ENCODE results near the gene NFASC.

Gene NFASC

DNA sequence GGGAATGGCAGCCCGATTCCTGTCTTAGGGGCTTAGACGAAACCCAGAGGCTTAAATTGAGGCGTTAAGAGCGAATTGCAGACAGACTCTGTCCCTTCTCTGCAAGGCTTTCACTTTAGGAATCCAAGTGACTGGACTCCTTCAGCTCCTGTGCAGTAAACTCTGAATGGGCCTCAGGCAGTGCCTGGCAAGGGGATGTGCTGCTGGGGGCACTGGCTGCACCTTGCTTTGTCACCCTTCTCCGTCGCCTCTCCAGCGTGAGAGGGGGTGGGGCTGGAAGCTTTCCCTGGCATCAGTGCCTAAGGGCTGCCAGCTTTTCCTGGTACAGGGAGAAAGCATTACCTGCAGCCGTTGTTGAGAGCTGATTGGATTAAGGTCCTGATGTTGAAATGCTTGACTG lies 39.9 kb upstream of the NFASC start:
- no peak for DNase-seq (ENCODE audit: low read depth)

DNA sequence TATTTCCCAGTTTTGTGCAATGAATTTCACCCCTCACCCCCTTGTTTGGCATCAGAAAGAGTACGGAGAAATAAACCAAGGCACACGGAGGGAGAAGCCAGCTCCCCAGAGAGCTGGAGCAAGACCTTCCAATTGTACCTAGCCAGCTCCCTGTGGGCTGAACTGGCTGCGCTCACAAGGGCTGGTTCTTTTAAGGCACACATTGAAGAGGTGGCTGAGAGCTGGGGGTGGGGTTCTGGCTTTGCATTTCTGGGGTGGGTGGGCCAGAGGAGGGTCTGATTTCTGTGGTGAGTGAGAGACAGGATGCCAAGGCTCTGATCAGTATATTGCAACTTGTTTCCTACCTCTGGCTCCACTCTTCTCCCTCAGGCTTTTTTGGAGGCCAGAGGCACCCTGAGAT lies 39.5 kb upstream of the NFASC start:
- H3K4me3 ChIP-seq (ENCODE audit: low read length), result no peak overlapping the region
- no peak for DNase-seq (ENCODE audit: low read depth)
- TF ChIP-seq, protein P1, sequence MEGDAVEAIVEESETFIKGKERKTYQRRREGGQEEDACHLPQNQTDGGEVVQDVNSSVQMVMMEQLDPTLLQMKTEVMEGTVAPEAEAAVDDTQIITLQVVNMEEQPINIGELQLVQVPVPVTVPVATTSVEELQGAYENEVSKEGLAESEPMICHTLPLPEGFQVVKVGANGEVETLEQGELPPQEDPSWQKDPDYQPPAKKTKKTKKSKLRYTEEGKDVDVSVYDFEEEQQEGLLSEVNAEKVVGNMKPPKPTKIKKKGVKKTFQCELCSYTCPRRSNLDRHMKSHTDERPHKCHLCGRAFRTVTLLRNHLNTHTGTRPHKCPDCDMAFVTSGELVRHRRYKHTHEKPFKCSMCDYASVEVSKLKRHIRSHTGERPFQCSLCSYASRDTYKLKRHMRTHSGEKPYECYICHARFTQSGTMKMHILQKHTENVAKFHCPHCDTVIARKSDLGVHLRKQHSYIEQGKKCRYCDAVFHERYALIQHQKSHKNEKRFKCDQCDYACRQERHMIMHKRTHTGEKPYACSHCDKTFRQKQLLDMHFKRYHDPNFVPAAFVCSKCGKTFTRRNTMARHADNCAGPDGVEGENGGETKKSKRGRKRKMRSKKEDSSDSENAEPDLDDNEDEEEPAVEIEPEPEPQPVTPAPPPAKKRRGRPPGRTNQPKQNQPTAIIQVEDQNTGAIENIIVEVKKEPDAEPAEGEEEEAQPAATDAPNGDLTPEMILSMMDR (conservative IDR thresholded peaks at IDR 0.05; ENCODE audit: low read length), result no peak

More for the DNA sequence above, 39.9 kb upstream of the NFASC start:
- H3K4me3 ChIP-seq (ENCODE audit: low read length), result peak overlapping the region; percentile 82
- TF ChIP-seq, protein P1 (conservative IDR thresholded peaks at IDR 0.05; ENCODE audit: low read length), result no peak

DNA sequence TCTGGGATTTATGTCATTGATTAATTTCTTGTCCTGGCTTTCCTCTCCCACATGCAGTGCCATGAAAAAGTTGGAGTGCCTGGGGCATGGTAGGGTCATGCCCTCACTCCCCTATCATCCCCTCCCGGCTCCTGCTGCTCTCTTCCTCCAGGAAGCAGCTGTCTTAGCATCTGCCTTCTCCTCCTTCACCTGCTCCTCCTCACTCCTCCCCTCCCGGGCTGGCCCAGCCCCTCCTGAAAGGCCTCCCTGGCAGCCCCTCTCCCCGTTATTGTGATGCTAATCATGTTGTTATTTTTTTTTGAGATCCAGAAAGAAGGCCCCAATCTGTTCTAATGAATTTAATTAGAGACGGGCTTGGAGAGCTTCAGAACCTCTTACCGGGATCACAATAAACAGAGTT lies 36.3 kb upstream of the NFASC start:
- DNase-seq (ENCODE audit: low read depth), result no peak
- TF ChIP-seq, protein P1 (conservative IDR thresholded peaks at IDR 0.05; ENCODE audit: low read length), result no peak
- no peak overlapping the region for H3K4me3 ChIP-seq (ENCODE audit: low read length)

DNA sequence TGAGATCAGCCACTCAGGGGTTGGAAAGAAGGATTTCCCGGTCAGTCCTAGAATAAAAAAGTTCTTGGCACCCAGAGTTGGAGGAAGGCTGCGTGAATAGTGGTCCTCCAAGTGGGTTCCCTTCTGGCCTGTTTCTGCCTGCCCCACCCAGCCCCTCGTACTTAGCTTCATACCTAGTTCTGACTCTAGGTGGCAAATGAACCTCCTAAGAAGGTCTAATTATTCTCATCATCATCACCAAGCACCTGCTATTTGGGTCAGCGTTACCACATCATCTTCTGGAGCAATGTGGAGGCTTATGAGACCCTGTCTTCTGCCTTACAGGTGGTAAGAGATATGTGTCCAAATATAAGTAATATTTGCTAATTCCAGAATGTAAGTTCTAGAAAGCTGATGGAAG lies 35.9 kb upstream of the NFASC start:
- H3K4me3 ChIP-seq (ENCODE audit: low read length), result no peak overlapping the region
- no peak for DNase-seq (ENCODE audit: low read depth)
- TF ChIP-seq, protein P1 (conservative IDR thresholded peaks at IDR 0.05; ENCODE audit: low read length), result no peak

DNA sequence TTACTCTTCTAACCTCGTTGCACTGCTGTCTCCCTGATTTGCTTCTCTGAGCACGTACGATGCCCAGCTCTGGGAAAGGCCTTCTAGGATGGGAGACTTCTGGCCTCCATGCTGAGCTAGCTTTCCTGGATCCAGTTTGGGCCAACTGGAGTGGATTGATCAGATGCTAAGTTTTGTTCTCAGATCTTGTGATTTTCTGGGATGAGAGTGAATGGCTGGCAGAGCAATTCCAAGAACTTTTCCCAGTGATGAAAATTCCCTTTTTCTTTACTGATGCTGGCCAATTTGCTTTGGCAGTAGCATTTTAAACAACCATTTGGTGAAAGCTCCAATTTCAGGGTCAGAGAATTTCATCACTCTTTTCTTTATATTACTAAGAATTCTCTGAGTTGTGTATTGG lies 34.9 kb upstream of the NFASC start:
- no peak overlapping the region for H3K4me3 ChIP-seq (ENCODE audit: low read length)
- DNase-seq (ENCODE audit: low read depth), result no peak
- TF ChIP-seq, protein P1 (conservative IDR thresholded peaks at IDR 0.05; ENCODE audit: low read length), result no peak

DNA sequence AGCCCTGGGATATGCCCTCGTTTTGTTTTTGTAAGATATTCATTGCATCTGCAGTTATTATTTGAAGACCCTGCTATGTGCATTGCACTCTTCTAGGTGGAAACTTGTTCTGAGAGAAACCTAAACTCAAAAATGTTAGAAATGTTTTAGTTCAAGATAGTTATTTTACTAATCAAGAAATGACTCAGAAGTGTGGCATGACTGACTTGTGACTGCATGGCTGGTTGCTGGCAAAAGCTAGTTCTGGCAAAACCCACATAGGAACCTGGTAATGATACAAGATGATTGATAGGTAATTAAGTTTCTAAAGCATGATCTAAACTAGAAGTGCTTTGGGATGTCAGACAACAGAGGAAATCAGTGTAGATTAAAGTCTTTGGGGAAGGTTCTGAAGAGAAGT lies 33.8 kb upstream of the NFASC start:
- no peak overlapping the region for H3K4me3 ChIP-seq (ENCODE audit: low read length)
- peak; percentile 35 for DNase-seq (ENCODE audit: low read depth)
- TF ChIP-seq, protein P1 (conservative IDR thresholded peaks at IDR 0.05; ENCODE audit: low read length), result no peak

DNA sequence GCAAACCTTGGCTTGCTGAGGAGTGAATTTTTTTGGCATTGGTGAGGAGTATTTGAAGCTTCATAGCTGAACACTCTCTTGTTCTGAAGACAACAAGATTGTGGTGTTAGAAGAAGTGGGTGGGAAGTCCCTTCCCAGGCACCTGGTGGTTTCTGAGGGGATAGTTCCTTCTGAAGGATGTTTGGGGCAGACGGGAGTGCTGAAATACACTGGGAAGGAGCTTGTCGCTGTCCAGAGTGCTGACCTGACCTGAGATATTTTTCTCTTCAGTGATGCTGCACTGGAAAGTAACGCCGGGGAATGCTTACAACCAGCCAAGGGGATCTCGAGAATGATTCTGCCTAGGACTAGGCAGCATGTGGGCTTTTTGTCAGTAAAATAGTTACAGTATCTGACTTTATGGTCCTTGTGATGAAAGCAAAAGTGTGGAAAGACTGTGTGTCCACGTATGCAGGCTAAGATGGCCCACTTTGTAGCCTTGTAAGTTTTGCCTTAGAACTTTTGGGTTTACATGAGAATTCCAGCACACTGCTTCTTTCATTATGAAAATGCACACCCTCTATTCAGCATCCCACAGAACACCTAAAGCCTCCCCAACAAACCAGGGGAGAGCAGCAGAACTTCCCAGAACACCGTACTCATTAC lies 33.1 kb upstream of the NFASC start:
- TF ChIP-seq, protein P1 (conservative IDR thresholded peaks at IDR 0.05; ENCODE audit: low read length), result peak; percentile 31
- no peak overlapping the region for H3K4me3 ChIP-seq (ENCODE audit: low read length)
- peak; percentile 52 for DNase-seq (ENCODE audit: low read depth)
